Neuronal stem cell (in vitro differentiated cells): ENCODE results near the gene GAA.

Source experiments
- DNase-seq: peaks from one replicate; pipeline ENCODE4 v3.0.0-alpha.2; 2013; ENCODE audit warnings: low spot score
- H2AFZ ChIP-seq: one replicate; pipeline ENCODE4 v1.6.1; 2013; ENCODE audit warnings: mild to moderate bottlenecking, low read length, inconsistent platforms
- H2AK5ac ChIP-seq: 2 replicates; pipeline ENCODE4 v1.6.1; 2013; ENCODE audit warnings: low read depth, mild to moderate bottlenecking, inconsistent platforms, low read length, moderate library complexity, mixed read lengths
- H2BK120ac ChIP-seq: 2 replicates; pipeline ENCODE4 v1.6.1; 2013; ENCODE audit warnings: low read depth, mild to moderate bottlenecking, inconsistent platforms, low read length, moderate library complexity, mixed read lengths
- H2BK12ac ChIP-seq: one replicate; pipeline ENCODE4 v1.6.1; 2013; ENCODE audit warnings: low read length, inconsistent platforms
- H2BK15ac ChIP-seq: 2 replicates; pipeline ENCODE4 v1.6.1; 2013; ENCODE audit warnings: mild to moderate bottlenecking, low read length, inconsistent platforms, mixed read lengths
- H2BK5ac ChIP-seq: one replicate; pipeline ENCODE4 v1.6.1; 2013; ENCODE audit warnings: inconsistent platforms, mild to moderate bottlenecking, low read length, moderate library complexity
- H3K14ac ChIP-seq: one replicate; pipeline ENCODE4 v1.6.1; 2013; ENCODE audit warnings: low read length, inconsistent platforms
- H3K18ac ChIP-seq: 2 replicates; pipeline ENCODE4 v1.6.1; 2013; ENCODE audit warnings: low read length, inconsistent platforms
- H3K23ac ChIP-seq: 2 replicates; pipeline ENCODE4 v1.6.1; 2013; ENCODE audit warnings: low read depth, mild to moderate bottlenecking, mixed read lengths, low read length, inconsistent platforms; ENCODE audit not compliant: poor library complexity
- H3K27ac ChIP-seq: replicated peaks from 3 replicates; pipeline ENCODE4 v1.5.1; 2013; ENCODE audit warnings: low read length, inconsistent platforms
- H3K27me3 ChIP-seq, 3 experiments: 2 replicates each; pipeline ENCODE4 v1.6.1; 2013; ENCODE audit warnings: low read length in 3 of 3, mild to moderate bottlenecking in 2 of 3, inconsistent platforms in 1 of 3, low read depth in 1 of 3, mixed read lengths in 1 of 3, moderate library complexity in 1 of 3; ENCODE audit not compliant: control insufficient read depth in 3 of 3, insufficient read depth in 3 of 3
- H3K36me3 ChIP-seq, 2 donors: replicated peaks in 1 of 2; 2 replicates each; pipeline ENCODE4 v1.6.1; 2013; ENCODE audit warnings: low read length in 2 of 2; ENCODE audit not compliant: control insufficient read depth in 2 of 2, insufficient read depth in 2 of 2
- H3K4ac ChIP-seq: 2 replicates; pipeline ENCODE4 v1.6.1; 2013; ENCODE audit warnings: inconsistent platforms, mild to moderate bottlenecking, low read length, moderate library complexity
- H3K4me1 ChIP-seq, 2 donors: 1 replicate in 1 of 2; 2 replicates in 1 of 2; pipeline ENCODE4 v1.6.1; 2013; ENCODE audit warnings: low read length in 2 of 2, low read depth in 1 of 2; ENCODE audit not compliant: control insufficient read depth in 2 of 2, insufficient read depth in 1 of 2
- H3K4me2 ChIP-seq: one replicate; pipeline ENCODE4 v1.6.1; 2013; ENCODE audit warnings: mild to moderate bottlenecking, low read length, inconsistent platforms; ENCODE audit not compliant: insufficient read depth, poor library complexity, severe bottlenecking
- H3K4me3 ChIP-seq, 2 donors: 2 replicates each; pipeline ENCODE4 v1.5.1; 2013; ENCODE audit warnings: low read length in 2 of 2, mild to moderate bottlenecking in 2 of 2, inconsistent platforms in 1 of 2, moderate library complexity in 1 of 2
- H3K79me1 ChIP-seq: one replicate; pipeline ENCODE4 v1.6.1; 2013; ENCODE audit warnings: low read depth, mild to moderate bottlenecking, inconsistent platforms, low read length, moderate library complexity
- H3K9ac ChIP-seq: one replicate; pipeline ENCODE4 v1.6.1; 2013; ENCODE audit warnings: mild to moderate bottlenecking, low read depth, low read length, inconsistent platforms; ENCODE audit not compliant: poor library complexity
- H3K9me3 ChIP-seq, 2 donors: replicated peaks in 1 of 2; 2 replicates each; pipeline versions ENCODE3 to v1.6.1; 2013; ENCODE audit warnings: low read length in 2 of 2, mild to moderate bottlenecking in 2 of 2, inconsistent platforms in 1 of 2, low read depth in 1 of 2, mixed read lengths in 1 of 2, moderate library complexity in 1 of 2; ENCODE audit not compliant: control insufficient read depth in 2 of 2, insufficient read depth in 1 of 2
- H4K8ac ChIP-seq: one replicate; pipeline ENCODE4 v1.6.1; 2013; ENCODE audit warnings: low read depth, mild to moderate bottlenecking, inconsistent platforms, low read length, moderate library complexity
- H4K91ac ChIP-seq: one replicate; pipeline ENCODE4 v1.6.1; 2013; ENCODE audit warnings: low read length, low read depth, mild to moderate bottlenecking, inconsistent platforms; ENCODE audit not compliant: poor library complexity
- WGBS, 2 donors: extraction: QIAGEN DNeasy Blood & Tissue Kit; methylation state at CpG; one replicate each; pipeline ENCODE4 v1.1.7; 2013; ENCODE audit warnings: missing lambda C conversion rate in 2 of 2, mixed read lengths in 1 of 2; ENCODE audit not compliant: insufficient read length in 2 of 2, insufficient replicate concordance in 1 of 2; ENCODE audit errors: extremely low coverage in 2 of 2; 5-methylcytosine and 5-hydroxymethylcytosine counted together

GAA gene

DNA sequence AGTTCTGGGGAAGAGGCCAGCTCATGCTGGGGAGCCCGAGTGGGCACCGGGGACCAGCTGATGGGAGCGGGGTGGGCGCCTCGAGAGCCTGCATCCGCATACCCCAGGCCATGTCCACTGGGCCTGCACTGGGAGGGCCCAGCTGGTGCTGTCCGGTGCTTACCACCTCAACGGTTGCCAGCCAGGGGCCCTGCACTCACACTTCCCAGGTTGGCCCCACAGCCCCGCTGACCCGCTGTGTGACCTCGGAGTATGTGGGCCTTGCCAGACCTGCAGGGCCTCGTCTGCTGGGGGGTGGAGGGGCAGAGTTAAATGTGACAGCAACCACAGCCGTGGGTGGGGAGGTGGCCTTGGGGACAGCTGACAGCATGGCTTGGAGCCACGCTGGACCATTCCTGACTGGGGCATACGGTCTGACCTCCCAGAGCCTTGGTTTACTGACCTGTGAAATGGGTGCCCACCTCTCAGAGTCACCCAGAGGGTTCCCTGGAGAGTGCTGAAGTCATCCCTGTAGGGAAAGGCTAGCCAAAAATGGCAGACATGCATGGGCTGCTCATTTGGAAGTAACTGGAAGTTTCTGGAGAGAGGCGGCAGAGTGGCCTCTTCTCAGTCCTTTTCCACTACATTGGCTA lies 5.4 kb upstream of the GAA start:
- Histone ChIP-seq H3K4me1 (peaks cover 3 to 9% of the 10 kb centered on the region in 2 donors), H2AFZ (no peak overlapping the region), H3K14ac (no peak overlapping the region), H3K27ac (no peak overlapping the region), H3K79me1 (peaks cover 8% of the 10 kb centered on the region), H3K27me3 (no peaks in the 10 kb centered on the region), H2AK5ac (peak overlapping the region; percentile 37), H3K9ac (no peak overlapping the region), H2BK120ac (no peak overlapping the region), H2BK5ac (peak overlapping the region; percentile 24), H3K4me3 (no peak overlapping the region), H3K36me3 (peaks cover 0 to under 1% of the 10 kb centered on the region in 2 donors), H4K91ac (no peak overlapping the region), H3K4me2 (no peak overlapping the region), H3K9me3 (no peaks in the 10 kb centered on the region), H2BK12ac (peak overlapping the region; percentile 30), H2BK15ac (peak overlapping the region; percentile 49), H3K4ac (no peak overlapping the region), H3K23ac (peak overlapping the region; percentile 73), H3K18ac (no peak overlapping the region), H4K8ac (no peak overlapping the region)
- WGBS, 2 donors: no CpG with 5 or more reads among the region's 16 CpGs
- no peak for DNase-seq

DNA sequence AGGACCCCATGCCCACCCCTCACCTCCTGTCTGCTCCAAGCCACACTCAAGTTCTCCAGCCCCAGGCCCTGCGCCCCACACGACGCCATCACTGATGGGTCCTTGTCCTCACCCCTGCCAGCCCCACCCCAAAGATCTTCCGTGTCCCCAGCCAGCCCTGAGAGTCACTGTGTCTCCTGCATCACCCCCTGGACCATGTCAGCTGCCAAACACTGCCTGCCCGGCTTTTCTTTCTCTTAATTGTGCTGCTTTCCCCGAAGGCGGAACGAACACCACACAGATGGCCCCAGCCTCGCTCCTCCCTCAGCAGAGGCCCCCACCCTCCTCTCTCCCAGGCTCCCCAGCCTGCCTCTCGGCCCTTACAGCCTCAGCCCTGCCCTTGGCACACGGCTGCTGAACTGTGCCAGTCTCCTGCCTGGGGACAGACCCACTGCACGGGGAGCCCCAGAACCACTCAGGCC lies 4.8 kb upstream of the GAA start:
- no CpG with 5 or more reads among the region's 12 CpGs for WGBS, 2 donors
- H3K4me1 ChIP-seq: peaks cover 3 to 9% of the 10 kb centered on the region in 2 donors

DNA sequence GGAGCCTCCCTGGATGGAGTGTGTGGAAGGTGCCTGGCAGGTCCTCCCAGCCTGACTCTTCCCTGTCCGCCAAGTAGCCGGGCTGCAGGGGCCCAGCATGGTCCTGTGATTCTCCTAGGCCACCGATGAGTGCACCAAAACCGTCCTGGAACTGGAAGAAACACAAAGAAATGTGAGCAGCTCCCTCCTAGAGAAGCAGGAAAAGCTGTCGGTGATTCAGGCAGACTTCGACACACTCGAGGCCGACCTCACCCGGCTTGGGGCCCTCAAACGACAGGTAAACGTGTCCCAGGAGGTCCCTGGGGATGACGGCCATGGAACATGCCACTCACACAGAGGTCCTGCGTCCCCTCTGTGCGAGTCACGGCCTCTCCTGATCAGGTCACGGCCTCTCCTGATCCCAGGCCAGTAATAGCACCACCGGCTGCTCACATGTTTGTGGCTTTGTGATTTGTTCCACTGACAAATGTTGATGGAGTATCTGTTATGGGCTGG lies 4.2 kb upstream of the GAA start:
- H3K9ac ChIP-seq: no peak overlapping the region
- no peak overlapping the region for H3K14ac ChIP-seq
- no peak overlapping the region for H4K91ac ChIP-seq
- peak overlapping the region; percentile 75 for H2BK15ac ChIP-seq
- H3K4me3 ChIP-seq: no peak overlapping the region
- H3K79me1 ChIP-seq: peaks cover 13% of the 10 kb centered on the region
- peak overlapping the region; percentile 70 for H2AFZ ChIP-seq
- no peak overlapping the region for H3K4me2 ChIP-seq
- peak overlapping the region; percentile 72 for H3K18ac ChIP-seq
- H3K4ac ChIP-seq: no peak overlapping the region
- H3K36me3 ChIP-seq: no peaks in the 10 kb centered on the region
- no peak for DNase-seq
- no peak overlapping the region for H2BK5ac ChIP-seq
- H4K8ac ChIP-seq: no peak overlapping the region
- H3K23ac ChIP-seq: no peak overlapping the region
- WGBS, 2 donors: no CpG with 5 or more reads among the region's 17 CpGs
- H3K27ac ChIP-seq: no peak overlapping the region
- H2BK120ac ChIP-seq: no peak overlapping the region
- H2BK12ac ChIP-seq: no peak overlapping the region
- no peaks in the 10 kb centered on the region for H3K27me3 ChIP-seq
- peaks cover 4 to 9% of the 10 kb centered on the region in 2 donors for H3K4me1 ChIP-seq
- peak overlapping the region; percentile 10 for H2AK5ac ChIP-seq
- no peaks in the 10 kb centered on the region for H3K9me3 ChIP-seq

More for the DNA sequence above, 4.8 kb upstream of the GAA start:
- Histone ChIP-seq H3K4me2 (no peak overlapping the region), H2AFZ (peak overlapping the region; percentile 70), H3K18ac (peak overlapping the region; percentile 70), H3K4ac (no peak overlapping the region), H2BK12ac (no peak overlapping the region), H3K4me3 (no peak overlapping the region), H3K23ac (peak overlapping the region; percentile 25), H2BK15ac (peak overlapping the region; percentile 75), H3K36me3 (no peaks in the 10 kb centered on the region), H2AK5ac (peak overlapping the region; percentile 10), H3K27me3 (no peaks in the 10 kb centered on the region), H3K14ac (no peak overlapping the region), H3K9ac (no peak overlapping the region), H4K91ac (no peak overlapping the region), H2BK120ac (no peak overlapping the region), H2BK5ac (peak overlapping the region; percentile 24), H3K27ac (no peak overlapping the region), H3K9me3 (no peaks in the 10 kb centered on the region), H4K8ac (no peak overlapping the region), H3K79me1 (peaks cover 9% of the 10 kb centered on the region)
- no peak for DNase-seq

DNA sequence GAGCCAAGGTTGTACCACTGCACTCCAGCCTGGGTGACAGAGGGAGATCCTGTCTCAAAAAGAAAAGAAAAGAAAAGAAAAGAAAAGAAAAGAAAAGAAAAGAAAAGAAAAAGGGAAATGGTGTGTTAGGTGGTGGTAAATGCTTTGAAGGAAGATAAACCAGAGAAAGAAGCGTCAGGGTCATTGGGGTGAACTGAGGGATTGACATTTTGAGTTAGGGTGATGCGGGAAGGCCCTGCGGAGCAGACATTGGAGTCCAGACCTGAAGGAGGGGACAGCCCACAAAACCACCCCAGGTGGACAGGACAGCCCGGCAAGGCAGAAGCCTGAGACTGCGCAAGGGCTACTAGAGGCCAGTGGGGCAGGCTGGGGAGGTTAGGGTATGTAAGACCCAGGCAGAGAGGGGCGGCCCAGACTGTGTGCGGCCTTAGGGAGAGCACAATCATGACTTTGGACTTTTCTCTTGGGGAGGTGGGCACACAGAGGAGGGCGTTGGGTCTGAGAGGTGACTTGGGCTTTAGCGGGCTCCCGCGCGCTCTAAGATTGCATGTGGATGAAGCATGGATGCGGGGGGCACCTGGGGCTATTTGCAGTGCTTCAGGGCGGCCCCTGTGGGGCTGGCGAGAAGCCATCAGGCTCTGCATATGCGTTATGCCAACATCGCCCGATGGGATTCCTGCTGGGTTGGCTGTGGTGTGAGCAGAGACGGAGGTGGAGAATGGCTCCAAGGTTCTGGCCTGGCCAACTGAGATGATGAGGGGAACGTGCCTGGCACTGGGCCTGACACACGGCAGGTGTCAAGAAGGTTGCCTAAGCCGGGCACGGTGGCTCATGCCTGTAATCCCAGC lies 3.3 kb upstream of the GAA start:
- DNase-seq: no peak

More for the DNA sequence above, 3.3 kb upstream of the GAA start:
- no peak overlapping the region for H2BK15ac ChIP-seq
- H3K23ac ChIP-seq: peak overlapping the region; percentile 65
- H2BK120ac ChIP-seq: no peak overlapping the region
- peak overlapping the region; percentile 30 for H3K9ac ChIP-seq
- peak overlapping the region; percentile 3 for H4K8ac ChIP-seq
- H2BK5ac ChIP-seq: no peak overlapping the region
- no peaks in the 10 kb centered on the region for H3K9me3 ChIP-seq
- no peak overlapping the region for H3K27ac ChIP-seq
- H3K36me3 ChIP-seq: no peaks in the 10 kb centered on the region
- H3K4me1 ChIP-seq: peaks cover 7 to 16% of the 10 kb centered on the region in 2 donors
- peaks cover 14% of the 10 kb centered on the region for H3K79me1 ChIP-seq
- no peak overlapping the region for H3K18ac ChIP-seq
- peak overlapping the region; percentile 25 for H2AK5ac ChIP-seq
- H3K4me3 ChIP-seq: no peak overlapping the region
- no peak overlapping the region for H3K4me2 ChIP-seq
- peak overlapping the region; percentile 58 for H2BK12ac ChIP-seq
- H4K91ac ChIP-seq: no peak overlapping the region
- H2AFZ ChIP-seq: no peak overlapping the region
- H3K27me3 ChIP-seq: no peaks in the 10 kb centered on the region
- no peak overlapping the region for H3K4ac ChIP-seq
- WGBS, 2 donors: 100% methylated on average over 1 of the region's 23 CpGs; no CpG with 5 or more reads in 1 of the 2 donors
- peak overlapping the region; percentile 71 for H3K14ac ChIP-seq
